H9 (cell line): Measurements from ENCODE around the gene DMD. TPM values are rescaled to one million over a fixed set of nuclear protein-coding genes. Genes with fewer than 3 reads are reported as not detected.

Experiments
- DNase-seq: peaks from one replicate; pipeline ENCODE4 v3.0.0-alpha.2; 2017
- H2AFZ ChIP-seq: one replicate; pipeline ENCODE4 v1.6.1; 2013; ENCODE audit warnings: mild to moderate bottlenecking, low read length, control low read depth, moderate library complexity
- H2AK5ac ChIP-seq: 2 replicates; pipeline ENCODE4 v1.6.1; 2013; ENCODE audit warnings: low read length, control low read depth, mixed read lengths; ENCODE audit not compliant: insufficient read length
- H2BK120ac ChIP-seq: one replicate; pipeline ENCODE4 v1.6.1; 2013; ENCODE audit warnings: low read depth, mild to moderate bottlenecking, low read length, control low read depth, inconsistent platforms; ENCODE audit not compliant: poor library complexity, severe bottlenecking
- H2BK12ac ChIP-seq: 2 replicates; pipeline ENCODE4 v1.6.1; 2013; ENCODE audit warnings: low read length, control low read depth, mixed read lengths, low read depth; ENCODE audit not compliant: insufficient read length
- H2BK15ac ChIP-seq: 2 replicates; pipeline ENCODE4 v1.6.1; 2013; ENCODE audit warnings: low read depth, low read length, control low read depth
- H2BK20ac ChIP-seq: one replicate; pipeline ENCODE4 v1.6.1; 2013; ENCODE audit warnings: low read depth, mild to moderate bottlenecking, low read length, control low read depth, inconsistent platforms; ENCODE audit not compliant: poor library complexity, severe bottlenecking
- H2BK5ac ChIP-seq: 2 replicates; pipeline ENCODE4 v1.6.1; 2013; ENCODE audit warnings: low read length, control low read depth, mixed read lengths; ENCODE audit not compliant: insufficient read length
- H3K14ac ChIP-seq: 2 replicates; pipeline ENCODE4 v1.6.1; 2013; ENCODE audit warnings: low read length, control low read depth; ENCODE audit not compliant: insufficient read depth
- H3K18ac ChIP-seq: 2 replicates; pipeline ENCODE4 v1.6.1; 2013; ENCODE audit warnings: low read depth, mild to moderate bottlenecking, mixed read lengths, low read length, control low read depth; ENCODE audit not compliant: insufficient read length
- H3K23ac ChIP-seq: 2 replicates; pipeline ENCODE4 v1.6.1; 2013; ENCODE audit warnings: low read length, control low read depth, mixed read lengths, low read depth; ENCODE audit not compliant: insufficient read length
- H3K23me2 ChIP-seq: 2 replicates; pipeline ENCODE4 v1.6.1; 2013; ENCODE audit warnings: low read depth, mild to moderate bottlenecking, mixed read lengths, low read length, control low read depth; ENCODE audit not compliant: insufficient read length, poor library complexity, severe bottlenecking
- H3K27ac ChIP-seq: 2 replicates; pipeline ENCODE4 v1.5.1; 2013; ENCODE audit warnings: low read length, control low read depth, mixed read lengths, low read depth; ENCODE audit not compliant: insufficient read length
- H3K27me3 ChIP-seq: 2 replicates; pipeline ENCODE4 v1.6.1; 2013; ENCODE audit warnings: low read length, control low read depth, inconsistent platforms; ENCODE audit not compliant: insufficient read depth
- H3K4ac ChIP-seq: 2 replicates; pipeline ENCODE4 v1.6.1; 2013; ENCODE audit warnings: low read depth, mild to moderate bottlenecking, control low read depth, inconsistent platforms, low read length, moderate library complexity
- H3K4me1 ChIP-seq: 2 replicates; pipeline ENCODE4 v1.6.1; 2013; ENCODE audit warnings: low read length, control low read depth, inconsistent platforms; ENCODE audit not compliant: insufficient read depth
- H3K4me2 ChIP-seq: 2 replicates; pipeline ENCODE4 v1.6.1; 2013; ENCODE audit warnings: low read length, control low read depth, mixed read lengths; ENCODE audit not compliant: insufficient read length, insufficient read depth
- H3K56ac ChIP-seq: 2 replicates; pipeline ENCODE4 v1.6.1; 2013; ENCODE audit warnings: low read depth, mild to moderate bottlenecking, mixed read lengths, low read length, control low read depth; ENCODE audit not compliant: insufficient read length
- H3K79me1 ChIP-seq: 2 replicates; pipeline ENCODE4 v1.6.1; 2013; ENCODE audit warnings: low read depth, mild to moderate bottlenecking, moderate library complexity, low read length, control low read depth, inconsistent platforms; ENCODE audit not compliant: insufficient read depth, poor library complexity, severe bottlenecking
- H3K79me2 ChIP-seq: 2 replicates; pipeline ENCODE4 v1.6.1; 2013; ENCODE audit warnings: low read length, control low read depth, inconsistent platforms; ENCODE audit not compliant: insufficient read depth
- H3K9ac ChIP-seq: 2 replicates; pipeline ENCODE4 v1.6.1; 2013; ENCODE audit warnings: low read length, control low read depth, mixed read lengths; ENCODE audit not compliant: insufficient read length; ENCODE audit errors: extremely low read depth
- H3K9me3 ChIP-seq: one replicate; pipeline ENCODE4 v1.6.1; 2013; ENCODE audit warnings: low read depth, low read length, inconsistent platforms; ENCODE audit not compliant: control insufficient read depth
- H3T11ph ChIP-seq: one replicate; pipeline ENCODE4 v1.6.1; 2013; ENCODE audit warnings: mild to moderate bottlenecking, low read length, control low read depth, inconsistent platforms
- H4K20me1 ChIP-seq: one replicate; pipeline ENCODE4 v1.6.1; 2013; ENCODE audit not compliant: control insufficient read depth, insufficient read length, insufficient read depth
- H4K5ac ChIP-seq: 2 replicates; pipeline ENCODE4 v1.6.1; 2013; ENCODE audit warnings: low read depth, mild to moderate bottlenecking, mixed read lengths, low read length, control low read depth; ENCODE audit not compliant: insufficient read length
- H4K8ac ChIP-seq: replicated peaks from 2 replicates; pipeline ENCODE4 v1.6.1; 2013; ENCODE audit warnings: low read length, control low read depth, mixed read lengths, low read depth; ENCODE audit not compliant: insufficient read length
- H4K91ac ChIP-seq: 2 replicates; pipeline ENCODE4 v1.6.1; 2013; ENCODE audit warnings: low read depth, mild to moderate bottlenecking, moderate library complexity, mixed read lengths, low read length, control low read depth; ENCODE audit not compliant: insufficient read length
- H3K27ac Mint-ChIP-seq, 3 experiments: 2 replicates in 2 of 3; 3 replicates in 1 of 3; pipeline ENCODE4 v1.8.0; 2020 to 2021; ENCODE audit warnings: mixed read lengths in 3 of 3, mild to moderate bottlenecking in 1 of 3, moderate library complexity in 1 of 3
- H3K27me3 Mint-ChIP-seq: 2 replicates; pipeline ENCODE4 v1.8.0; 2021; ENCODE audit warnings: low read depth, mild to moderate bottlenecking, moderate library complexity, mixed read lengths
- H3K36me3 Mint-ChIP-seq, 3 experiments: 2 replicates in 2 of 3; 3 replicates in 1 of 3; pipeline ENCODE4 v1.8.0; 2020 to 2021; ENCODE audit warnings: low read depth in 3 of 3, mixed read lengths in 3 of 3; ENCODE audit not compliant: insufficient read depth in 1 of 3
- H3K4me1 Mint-ChIP-seq, 2 experiments: 2 replicates each; pipeline ENCODE4 v1.8.0; 2020; ENCODE audit warnings: mixed read lengths in 2 of 2
- H3K4me3 Mint-ChIP-seq, 2 experiments: 2 replicates in 1 of 2; 3 replicates in 1 of 2; pipeline ENCODE4 v1.8.0; 2020 to 2021; ENCODE audit warnings: mild to moderate bottlenecking in 2 of 2, mixed read lengths in 2 of 2, moderate library complexity in 1 of 2
- H3K9me3 Mint-ChIP-seq, 2 experiments: 2 replicates in 1 of 2; 3 replicates in 1 of 2; pipeline ENCODE4 v1.8.0; 2020; ENCODE audit warnings: mild to moderate bottlenecking in 2 of 2, mixed read lengths in 2 of 2, moderate library complexity in 1 of 2
- CTCF ChIP-seq: fragments of 200-600 bp; sonication (generic); conservative IDR thresholded peaks from 3 replicates; pipeline ENCODE4 v1.8.0; 2021; ENCODE audit warnings: antibody characterized with exemption, mild to moderate bottlenecking
- WGBS: extraction: QIAGEN DNeasy Blood & Tissue Kit; methylation state at CpG from one replicate; pipeline ENCODE4 v1.1.7; 2013; ENCODE audit warnings: missing lambda C conversion rate, low lambda C conversion rate, mixed read lengths; ENCODE audit not compliant: insufficient read length; ENCODE audit errors: extremely low coverage; 5-methylcytosine and 5-hydroxymethylcytosine counted together
- total RNA-seq: library from RNA; stranded (reverse); gene quantifications from 2 replicates; pipeline ENCODE4 v1.2.1, GENCODE V29; 2021

DMD gene
- total RNA-seq, 1 experiment from 2014 or later, result 3.8 TPM

- Histone ChIP-seq H3K4me1 (no peaks in the 10 kb centered on the region), H2BK12ac (no peak overlapping the region), H2BK15ac (no peak overlapping the region), H3K27me3 (no peaks in the 10 kb centered on the region), H2AK5ac (no peak overlapping the region), H3K18ac (no peak overlapping the region), H2BK20ac (no peak overlapping the region), H3K56ac (no peak overlapping the region), H3K27ac (no peak overlapping the region), H2BK120ac (no peak overlapping the region), H3K14ac (no peak overlapping the region), H4K8ac (no peak overlapping the region), H3K4me2 (no peak overlapping the region), H4K5ac (no peak overlapping the region), H3K4ac (no peak overlapping the region), H3K23ac (no peak overlapping the region), H3K9ac (no peak overlapping the region), H4K20me1 (no peaks in the 10 kb centered on the region), H3K79me1 (no peaks in the 10 kb centered on the region), H3K79me2 (no peaks in the 10 kb centered on the region), H3K23me2 (no peaks in the 10 kb centered on the region), H2AFZ (no peak overlapping the region), H4K91ac (no peak overlapping the region), H3K9me3 (no peaks in the 10 kb centered on the region), H2BK5ac (no peak overlapping the region), H3T11ph (no peak overlapping the region)
- Mint-ChIP-seq H3K4me3 (no peak overlapping the region), H3K36me3 (no peaks in the 10 kb centered on the region; a peak in 1 of 7 replicates), H3K4me1 (no peaks in the 10 kb centered on the region), H3K27ac (no peak overlapping the region), H3K27me3 (no peaks in the 10 kb centered on the region; the same call in 1 of the 2 replicates), H3K9me3 (peaks cover 50 to 52% of the 10 kb centered on the region in 2 experiments)
- DNase-seq, result no peak
- TF ChIP-seq CTCF, result no peak
- whole genome bisulfite sequencing, result no CpG with 5 or more reads among the region's 3 CpGs
Measured at GRCh38 chrX:32276153-32276552, 935.2 kb downstream of the DMD start.
